ENCODE measurements around the gene MYLIP. TPM values are rescaled to one million over a fixed set of nuclear protein-coding genes. Genes with fewer than 3 reads are reported as not detected.

MYLIP gene
- total and polyA plus RNA-seq, 2 of the 13 experiments (the other 11 are each of a cell fraction or from before 2014, with no cell fraction given) = 3.4 to 10.8 TPM

GRCh38 chr6:16106991-16107787 lies 21.7 kb upstream of the MYLIP start:
- CTCF ChIA-PET (ENCODE audit: low intra/inter-chr PET ratio, low total read pairs) = no interaction called here
- WGBS (ENCODE audit: low lambda C conversion rate) = 74% methylated on average over 8 of the region's 8 CpGs
- intact Hi-C loops (cut with micrococcal nuclease; ENCODE audit: unreplicated experiment) = no loop called here

GRCh38 chr6:16108419-16108818 lies 20.5 kb upstream of the MYLIP start:
- Histone ChIP-seq H3K36me3 (replicated peaks in 1 of 2; ENCODE audit: control insufficient read depth in 1 of 2, insufficient read depth in 2 of 2, low read length in 2 of 2) (no peaks in the 10 kb centered on the region), H3K4me1 (ENCODE audit: insufficient read depth, low read length) (no peaks in the 10 kb centered on the region), H3K79me2 (ENCODE audit: insufficient read depth, low read length) (no peaks in the 10 kb centered on the region), H3K27me3 (ENCODE audit: control insufficient read depth in 1 of 2, insufficient read depth in 2 of 2, low read length in 2 of 2) (no peaks in the 10 kb centered on the region), H4K20me1 (ENCODE audit: insufficient read depth, low read length) (no peaks in the 10 kb centered on the region), H3K27ac (ENCODE audit: extremely low read length, insufficient read depth, low read length) (no peak overlapping the region), H3K4me3 (replicated peaks in 1 of 3; ENCODE audit: insufficient read depth in 1 of 3, low read depth in 2 of 3, low read length in 3 of 3) (no peak overlapping the region), H3K9ac (ENCODE audit: insufficient read depth, low read depth, low read length) (no peak overlapping the region), H3K9me3 (ENCODE audit: low read length) (no peaks in the 10 kb centered on the region), H2AFZ (ENCODE audit: low read length) (no peak overlapping the region), H3K4me2 (ENCODE audit: low read depth, low read length) (no peak overlapping the region)
- ATAC-seq (no peak), DNase-seq (ENCODE audit: low spot score) (no peak), FAIRE-seq (no peak)
- no TSS peak for BruUV-seq (replicated peaks)
- ChIA-PET POLR2A (no interaction called here), CTCF (ENCODE audit: low intra/inter-chr PET ratio, low total read pairs) (no interaction called here)
- intact Hi-C loops (cut with micrococcal nuclease; ENCODE audit: unreplicated experiment) = no loop called here
- in situ Hi-C loops (cut with HindIII; ENCODE audit: extremely low pct_ligation_motif_present, low pct_unique_long_range_greater_than_20kb) = no loop called here
- 39% methylated on average over 5 of the region's 5 CpGs for WGBS (ENCODE audit: low lambda C conversion rate)
- TF ChIP-seq ARID5B (CRISPR knock-in tag; IDR thresholded peaks at IDR 0.05) (no peak), SP140L (CRISPR knock-in tag; IDR thresholded peaks at IDR 0.05; ENCODE audit: borderline replicate concordance) (no peak), TMF1 (CRISPR knock-in tag; IDR thresholded peaks at IDR 0.05; ENCODE audit: low read depth) (no peak), STAT6 (CRISPR knock-in tag; IDR thresholded peaks at IDR 0.05; ENCODE audit: borderline replicate concordance) (no peak)

More at GRCh38 chr6:16106991-16107787, 21.7 kb upstream of the MYLIP start:
- TF ChIP-seq PBX3 (CRISPR knock-in tag; IDR thresholded peaks at IDR 0.05; ENCODE audit: borderline replicate concordance) = no peak
- no peak for TF ChIP-seq SMC3 (IDR thresholded peaks at IDR 0.05; ENCODE audit: low read length)
- no peak for TF ChIP-seq ZKSCAN8 (CRISPR knock-in tag; IDR thresholded peaks at IDR 0.05; ENCODE audit: borderline replicate concordance)
- no peak for TF ChIP-seq TGIF2 (CRISPR knock-in tag; IDR thresholded peaks at IDR 0.05)
- TF ChIP-seq SNAPC5 (CRISPR knock-in tag; IDR thresholded peaks at IDR 0.05; ENCODE audit: borderline replicate concordance) = no peak
- no peak for TF ChIP-seq ZNF263 (CRISPR knock-in tag; IDR thresholded peaks at IDR 0.05)
- no peak for TF ChIP-seq MTF2 (CRISPR knock-in tag; IDR thresholded peaks at IDR 0.05; ENCODE audit: borderline replicate concordance)
- Histone ChIP-seq H3K9me3 (ENCODE audit: low read length) (no peaks in the 10 kb centered on the region), H3K9ac (ENCODE audit: insufficient read depth, low read depth, low read length) (no peak overlapping the region), H3K27ac (ENCODE audit: extremely low read length, insufficient read depth, low read length) (no peak overlapping the region), H3K79me2 (ENCODE audit: insufficient read depth, low read length) (no peaks in the 10 kb centered on the region), H3K27me3 (ENCODE audit: control insufficient read depth in 1 of 2, insufficient read depth in 2 of 2, low read length in 2 of 2) (no peaks in the 10 kb centered on the region), H3K4me3 (replicated peaks in 1 of 3; ENCODE audit: insufficient read depth in 1 of 3, low read depth in 2 of 3, low read length in 3 of 3) (no peak overlapping the region), H4K20me1 (ENCODE audit: insufficient read depth, low read length) (no peaks in the 10 kb centered on the region), H3K4me2 (ENCODE audit: low read depth, low read length) (no peak overlapping the region), H2AFZ (ENCODE audit: low read length) (no peak overlapping the region), H3K4me1 (ENCODE audit: insufficient read depth, low read length) (no peaks in the 10 kb centered on the region), H3K36me3 (replicated peaks in 1 of 2; ENCODE audit: control insufficient read depth in 1 of 2, insufficient read depth in 2 of 2, low read length in 2 of 2) (no peaks in the 10 kb centered on the region)
- no peak for ATAC-seq
- in situ Hi-C loops (cut with HindIII; ENCODE audit: extremely low pct_ligation_motif_present, low pct_unique_long_range_greater_than_20kb) = no loop called here
- no peak for FAIRE-seq
- DNase-seq (ENCODE audit: low spot score) = no peak
- POLR2A ChIA-PET = no interaction called here
- no TSS peak for BruUV-seq (replicated peaks)
